Fibroblast of lung (primary cell): ENCODE data around the gene DNMT3B.
"Not testable (repeated sequence)": the region's sequence is repeated elsewhere in the genome, so short reads cannot be mapped to it uniquely, and the experiment has no call there.

Source experiments
- EZH2 ChIP-seq: IDR thresholded peaks from 2 replicates; pipeline ENCODE4 v1.5.1; 2012; ENCODE audit warnings: low read length, control low read depth, mild to moderate bottlenecking; ENCODE audit errors: missing control alignments
- TF ChIP-seq, protein P1 (sequence below), 2 donors: IDR thresholded peaks in 1 of 2; conservative IDR thresholded peaks in 1 of 2; 1 replicate in 1 of 2; 2 replicates in 1 of 2; pipeline ENCODE4 v1.5.1; 2011 to 2012; ENCODE audit warnings: low read length in 2 of 2, control low read depth in 1 of 2, inconsistent platforms in 1 of 2, low read depth in 1 of 2, mild to moderate bottlenecking in 1 of 2

DNA sequence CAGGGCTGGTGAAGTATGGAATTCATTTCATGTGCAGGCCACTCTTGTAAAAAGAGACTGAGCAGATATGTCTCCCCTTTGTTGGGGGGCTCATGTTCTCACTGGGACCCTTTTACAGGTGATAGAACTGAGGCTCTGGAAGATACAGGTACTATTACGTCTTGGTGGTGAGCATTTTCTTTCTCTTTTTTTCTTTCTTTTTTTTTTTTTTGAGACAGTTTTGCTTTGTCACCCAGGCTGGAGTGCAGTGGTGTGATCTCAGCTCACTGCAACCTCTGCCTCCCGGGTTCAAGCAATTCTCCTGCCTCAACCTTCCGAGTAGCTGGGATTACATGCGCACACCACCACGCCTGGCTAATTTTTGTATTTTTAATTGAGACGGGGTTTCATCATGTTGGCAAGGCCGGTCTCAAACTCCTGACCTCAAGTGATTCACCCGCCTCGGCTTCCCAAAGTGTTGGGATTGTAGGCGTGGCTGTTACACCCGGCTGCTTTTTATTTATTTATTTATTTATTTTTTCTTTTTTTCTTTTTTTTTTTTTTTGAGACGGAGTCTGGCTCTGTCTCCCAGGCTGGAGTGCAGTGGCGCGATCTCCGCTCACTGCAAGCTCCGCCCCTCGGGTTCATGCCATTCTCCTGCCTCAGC is 3.2 kb downstream of the DNMT3B start:
- TF ChIP-seq, protein P1, sequence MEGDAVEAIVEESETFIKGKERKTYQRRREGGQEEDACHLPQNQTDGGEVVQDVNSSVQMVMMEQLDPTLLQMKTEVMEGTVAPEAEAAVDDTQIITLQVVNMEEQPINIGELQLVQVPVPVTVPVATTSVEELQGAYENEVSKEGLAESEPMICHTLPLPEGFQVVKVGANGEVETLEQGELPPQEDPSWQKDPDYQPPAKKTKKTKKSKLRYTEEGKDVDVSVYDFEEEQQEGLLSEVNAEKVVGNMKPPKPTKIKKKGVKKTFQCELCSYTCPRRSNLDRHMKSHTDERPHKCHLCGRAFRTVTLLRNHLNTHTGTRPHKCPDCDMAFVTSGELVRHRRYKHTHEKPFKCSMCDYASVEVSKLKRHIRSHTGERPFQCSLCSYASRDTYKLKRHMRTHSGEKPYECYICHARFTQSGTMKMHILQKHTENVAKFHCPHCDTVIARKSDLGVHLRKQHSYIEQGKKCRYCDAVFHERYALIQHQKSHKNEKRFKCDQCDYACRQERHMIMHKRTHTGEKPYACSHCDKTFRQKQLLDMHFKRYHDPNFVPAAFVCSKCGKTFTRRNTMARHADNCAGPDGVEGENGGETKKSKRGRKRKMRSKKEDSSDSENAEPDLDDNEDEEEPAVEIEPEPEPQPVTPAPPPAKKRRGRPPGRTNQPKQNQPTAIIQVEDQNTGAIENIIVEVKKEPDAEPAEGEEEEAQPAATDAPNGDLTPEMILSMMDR (conservative IDR thresholded peaks at IDR 0.05 in 1 of 2, IDR thresholded peaks at IDR 0.05 in 1 of 2; ENCODE audit: low read depth in 1 of 2, low read length in 2 of 2), result not testable (repeated sequence)
- not testable (repeated sequence) for TF ChIP-seq EZH2
